Measurements from ENCODE around the gene ATXN7L1.

GRCh38 chr7:105591522-105591921 lies 284.9 kb downstream of the ATXN7L1 start:
- no peak for TF ChIP-seq CTCF (IDR thresholded peaks at IDR 0.05)
- TF ChIP-seq POLR2AphosphoS5 (IDR thresholded peaks at IDR 0.05; ENCODE audit: low read depth, low read length): no peak

Data from SK-N-SH (cell line).